Caco-2 (cell line): ENCODE measurements around the gene CAMKK1. TPM values are rescaled to one million over a fixed set of nuclear protein-coding genes. Genes with fewer than 3 reads are reported as not detected.

Source experiments
- Bru-seq: library from RNA; stranded (reverse); fragments of 400-500 nt; gene quantifications from one replicate; lab custom pipeline; 2021; lab: Mats Ljungman, UMichigan
- BruChase-seq, 2 experiments: library from RNA; stranded (reverse); fragments of 400-500 nt; gene quantifications; one replicate each; lab custom pipeline; 2021; lab: Mats Ljungman, UMichigan
- BruUV-seq: library from RNA; stranded (reverse); fragments of 400-500 nt; replicated peaks from 2 replicates; lab custom pipeline; 2021; lab: Mats Ljungman, UMichigan
- CTCF ChIA-PET: fragments of 300-600 bp; sonication (Branson Sonifier 250); formaldehyde crosslinking; loops from one replicate; lab custom pipeline; 2022; ENCODE audit warnings: antibody characterized with exemption; lab: Charles Lee
- POLR2A ChIA-PET: fragments of 300-600 bp; sonication (Branson Sonifier 250); formaldehyde crosslinking; loops from one replicate; lab custom pipeline; 2022; ENCODE audit warnings: antibody characterized with exemption; lab: Charles Lee
- DNase-seq, 2 experiments: peaks; one replicate each; pipeline versions ENCODE4 v3.0.0 to v3.0.0-alpha.2; 2020 to 2022
- H3K27me3 ChIP-seq: replicated peaks from 2 replicates; pipeline ENCODE4 v1.6.0; 2011; ENCODE audit warnings: low read length; ENCODE audit not compliant: control insufficient read depth, insufficient read depth
- H3K36me3 ChIP-seq: 2 replicates; pipeline ENCODE4 v1.5.1; 2011; ENCODE audit warnings: low read length; ENCODE audit not compliant: control insufficient read depth, insufficient read depth
- H3K4me1 ChIP-seq: fragments of 250-450 bp; sonication (Bioruptor Pico); 2 replicates; pipeline ENCODE4 v1.5.1; 2020; ENCODE audit warnings: mild to moderate bottlenecking
- H3K4me3 ChIP-seq: 2 replicates; pipeline ENCODE4 v1.5.1; 2011; ENCODE audit warnings: low read depth, mild to moderate bottlenecking, control low read depth, low read length
- H3K9me3 ChIP-seq: fragments of 250-450 bp; sonication (Bioruptor Pico); 2 replicates; pipeline ENCODE4 v1.5.1; 2020; ENCODE audit warnings: mild to moderate bottlenecking, moderate library complexity
- H3K27ac Mint-ChIP-seq: one replicate; pipeline ENCODE4 v1.8.0; 2022; ENCODE audit warnings: mixed read lengths; ENCODE audit not compliant: unreplicated experiment
- H3K27me3 Mint-ChIP-seq: one replicate; pipeline ENCODE4 v1.8.0; 2022; ENCODE audit warnings: mixed read lengths; ENCODE audit not compliant: insufficient read depth, unreplicated experiment
- H3K36me3 Mint-ChIP-seq: one replicate; pipeline ENCODE4 v1.8.0; 2022; ENCODE audit warnings: mild to moderate bottlenecking, mixed read lengths; ENCODE audit not compliant: insufficient read depth, unreplicated experiment
- H3K4me1 Mint-ChIP-seq: one replicate; pipeline ENCODE4 v1.8.0; 2022; ENCODE audit warnings: low read depth, mixed read lengths; ENCODE audit not compliant: unreplicated experiment
- H3K4me3 Mint-ChIP-seq: one replicate; pipeline ENCODE4 v1.8.0; 2022; ENCODE audit warnings: mild to moderate bottlenecking, moderate library complexity, mixed read lengths; ENCODE audit not compliant: unreplicated experiment
- H3K9me3 Mint-ChIP-seq: one replicate; pipeline ENCODE4 v1.8.0; 2022; ENCODE audit warnings: mixed read lengths; ENCODE audit not compliant: unreplicated experiment
- CTCF ChIP-seq, 2 experiments: fragments of 200-600 bp in 1 of 2; IDR thresholded peaks; 1 replicate in 1 of 2; 2 replicates in 1 of 2; pipeline versions ENCODE4 v1.5.1 to v1.8.0; 2011 to 2022; ENCODE audit warnings: antibody characterized with exemption in 1 of 2, control low read depth in 1 of 2, inconsistent platforms in 1 of 2, low read depth in 1 of 2, low read length in 1 of 2, mild to moderate bottlenecking in 1 of 2, moderate library complexity in 1 of 2; ENCODE audit not compliant: insufficient read depth in 1 of 2, severe bottlenecking in 1 of 2, unreplicated experiment in 1 of 2
- intact Hi-C: fragments of 100-400 bp; cut with micrococcal nuclease; formaldehyde crosslinking; loops from one replicate; pipeline ENCODE4 v1.10.0; 2022; ENCODE audit not compliant: unreplicated experiment
- long read RNA-seq: library from polyadenylated mRNA; stranded (forward); transcript quantifications from one replicate; pipeline ENCODE4 v2.0.0, GENCODE V29; 2022
- total RNA-seq: library from RNA; stranded (reverse); gene quantifications from 2 replicates; pipeline ENCODE4 v1.2.3, GENCODE V29; 2022

CAMKK1 gene
- total RNA-seq (1.4 and 1.9 TPM in 2 replicates), Bru-seq, nascent RNA (percentile 33 among the genes with signal in this experiment), BruChase-seq, experiment 1, labeled RNA remaining after a 2-hour chase (percentile 36 among the genes with signal in this experiment), BruChase-seq, experiment 2, labeled RNA remaining after a 6-hour chase (percentile 38 among the genes with signal in this experiment)
- long read RNA-seq, partial matches to known transcripts = 2 of 3 reads
- long read RNA-seq, other reads (novel, unspliced or antisense) = 1 of 3 reads

GRCh38 chr17:3893003-3893719, at the start of gene CAMKK1:
Gene CAMKK1 (minus strand): TSS chr17:3893053. CDS start chr17:3885687, 7,366 bp downstream.
- no peak for TF ChIP-seq CTCF (IDR thresholded peaks at IDR 0.05; ENCODE audit: insufficient read depth in 1 of 2, low read depth in 1 of 2, low read length in 1 of 2, severe bottlenecking in 1 of 2, unreplicated experiment in 1 of 2)
- peaks cover 7% of the 10 kb centered on the region; the same call in 1 of the 2 replicates for H3K4me1 ChIP-seq
- Mint-ChIP-seq H3K9me3 (no peaks in the 10 kb centered on the region), H3K36me3 (peaks cover 8% of the 10 kb centered on the region), H3K4me1 (peaks cover 9% of the 10 kb centered on the region), H3K4me3 (peak within 1 kb of the TSS; percentile 73), H3K27me3 (no peaks in the 10 kb centered on the region), H3K27ac (peak within 1 kb of the TSS; percentile 91)
- no peaks in the 10 kb centered on the region for H3K27me3 ChIP-seq
- peak within 1 kb of the TSS; percentile 62 for H3K4me3 ChIP-seq
- DNase-seq = peak; percentile 84 to 88
- ChIA-PET CTCF (interaction anchor here (0.6 to 2.3 kb wide), 6 partner anchors 21 to 465 kb away, joined by 3 to 11 read pairs (median 3); partner anchors contain the start of gene NCBP3), POLR2A (interaction anchor here (0.6 kb wide), 1 partner anchor 55 kb away, joined by 4 read pairs; no protein-coding TSS in a partner anchor)
- no TSS peak for BruUV-seq
- intact Hi-C loops = no loop called here
- H3K9me3 ChIP-seq = no peaks in the 10 kb centered on the region
- H3K36me3 ChIP-seq = no peaks in the 10 kb centered on the region

- CTCF ChIA-PET = no interaction called here
- H3K9me3 Mint-ChIP-seq = no peaks in the 10 kb centered on the region
Observed at GRCh38 chr17:3940965-3941698, 48.3 kb upstream of the CAMKK1 start.

More at GRCh38 chr17:3940965-3941698, 48.3 kb upstream of the CAMKK1 start:
- BruUV-seq = no TSS peak
- POLR2A ChIA-PET = no interaction called here
- Mint-ChIP-seq H3K27me3 (no peaks in the 10 kb centered on the region), H3K4me1 (no peaks in the 10 kb centered on the region), H3K36me3 (no peaks in the 10 kb centered on the region), H3K27ac (no peak overlapping the region), H3K4me3 (no peak overlapping the region)
- no peaks in the 10 kb centered on the region for H3K4me1 ChIP-seq
- no peak for TF ChIP-seq CTCF (IDR thresholded peaks at IDR 0.05; ENCODE audit: insufficient read depth in 1 of 2, low read depth in 1 of 2, low read length in 1 of 2, severe bottlenecking in 1 of 2, unreplicated experiment in 1 of 2)
- H3K4me3 ChIP-seq = no peak overlapping the region
- no peaks in the 10 kb centered on the region for H3K9me3 ChIP-seq
- H3K36me3 ChIP-seq = no peaks in the 10 kb centered on the region
- H3K27me3 ChIP-seq = no peaks in the 10 kb centered on the region
- intact Hi-C loops = no loop called here
- DNase-seq = no peak
